GM23338 (cell line): ENCODE data around the gene CERS1. TPM values are rescaled to one million over a fixed set of nuclear protein-coding genes. Genes with fewer than 3 reads are reported as not detected.

Experiments used
- ATAC-seq: fragments of 200-7000 bp; cut with Tn5 transposase; 3 replicates; pipeline ENCODE4 v1.9.1; 2020
- DNase-seq: peaks from one replicate; pipeline ENCODE4 v3.0.0-alpha.2; 2015; ENCODE audit warnings: low spot score
- H2AFZ ChIP-seq: fragments of 200-600 bp; sonication (generic); 2 replicates; pipeline ENCODE4 v1.8.0; 2016; ENCODE audit warnings: antibody characterized with exemption, mild to moderate bottlenecking, moderate library complexity
- H3F3A ChIP-seq: fragments of 200-600 bp; sonication (generic); replicated peaks from 2 replicates; pipeline ENCODE4 v1.8.0; 2017; ENCODE audit warnings: antibody characterized with exemption, mixed run types, low read depth
- H3K27ac ChIP-seq: fragments of 200-600 bp; sonication (generic); 2 replicates; pipeline ENCODE4 v1.6.1; 2016; ENCODE audit warnings: low read depth
- H3K27me3 ChIP-seq: fragments of 200-600 bp; sonication (generic); 2 replicates; pipeline ENCODE4 v1.8.0; 2016; ENCODE audit warnings: mild to moderate bottlenecking, mixed run types, moderate library complexity; ENCODE audit not compliant: insufficient read depth
- H3K36me3 ChIP-seq: fragments of 200-600 bp; sonication (generic); 2 replicates; pipeline ENCODE4 v1.8.0; 2016; ENCODE audit warnings: mild to moderate bottlenecking; ENCODE audit not compliant: insufficient read depth
- H3K4me1 ChIP-seq: fragments of 200-600 bp; sonication (generic); 2 replicates; pipeline ENCODE4 v1.8.0; 2016; ENCODE audit warnings: mild to moderate bottlenecking, moderate library complexity; ENCODE audit not compliant: insufficient read depth
- H3K4me2 ChIP-seq: fragments of 200-600 bp; sonication (generic); 2 replicates; pipeline ENCODE4 v1.7.1; 2017; ENCODE audit warnings: mixed run types
- H3K4me3 ChIP-seq: fragments of 200-600 bp; sonication (generic); 2 replicates; pipeline ENCODE4 v1.6.1; 2016; ENCODE audit warnings: mixed run types
- H3K79me2 ChIP-seq: fragments of 200-600 bp; sonication (generic); replicated peaks from 2 replicates; pipeline ENCODE4 v1.8.0; 2017; ENCODE audit warnings: mild to moderate bottlenecking; ENCODE audit not compliant: insufficient read depth
- H3K9me2 ChIP-seq: fragments of 200-600 bp; sonication (generic); 2 replicates; pipeline ENCODE4 v1.8.0; 2017; ENCODE audit not compliant: insufficient read depth
- H4K20me1 ChIP-seq: fragments of 200-600 bp; sonication (generic); replicated peaks from 2 replicates; pipeline ENCODE4 v1.8.0; 2017; ENCODE audit warnings: mild to moderate bottlenecking; ENCODE audit not compliant: insufficient read depth
- H3K27ac Mint-ChIP-seq: 2 replicates; pipeline ENCODE4 v1.8.0; 2020; ENCODE audit warnings: inconsistent platforms, mild to moderate bottlenecking, moderate library complexity, mixed read lengths
- H3K27me3 Mint-ChIP-seq: 3 replicates; pipeline ENCODE4 v1.8.0; 2022; ENCODE audit warnings: low read depth, mild to moderate bottlenecking, moderate library complexity, mixed read lengths, inconsistent platforms; ENCODE audit not compliant: insufficient read depth, poor library complexity
- H3K36me3 Mint-ChIP-seq: 3 replicates; pipeline ENCODE4 v1.8.0; 2021; ENCODE audit warnings: low read depth, mild to moderate bottlenecking, inconsistent platforms, moderate library complexity, mixed read lengths
- H3K4me1 Mint-ChIP-seq: 3 replicates; pipeline ENCODE4 v1.8.0; 2020; ENCODE audit warnings: mild to moderate bottlenecking, inconsistent platforms, mixed read lengths
- H3K4me3 Mint-ChIP-seq: 3 replicates; pipeline ENCODE4 v1.8.0; 2021; ENCODE audit warnings: moderate library complexity, mild to moderate bottlenecking, inconsistent platforms, mixed read lengths
- H3K9me3 Mint-ChIP-seq: 3 replicates; pipeline ENCODE4 v1.8.0; 2020; ENCODE audit warnings: moderate library complexity, mild to moderate bottlenecking, inconsistent platforms, mixed read lengths
- CREB1 ChIP-seq: fragments of 250-450 bp; sonication (Bioruptor Pico); IDR thresholded peaks from 2 replicates; pipeline ENCODE4 v1.5.0; 2020; ENCODE audit warnings: low read depth, mild to moderate bottlenecking, moderate library complexity
- EZH2 ChIP-seq: fragments of 200-600 bp; sonication (generic); IDR thresholded peaks from one replicate; pipeline ENCODE4 v1.8.0; 2017; ENCODE audit warnings: antibody characterized with exemption, mild to moderate bottlenecking, low read depth; ENCODE audit not compliant: unreplicated experiment
- EZH2phosphoT487 ChIP-seq: fragments of 200-600 bp; sonication (generic); IDR thresholded peaks from one replicate; pipeline ENCODE4 v1.8.1; 2018; ENCODE audit warnings: antibody characterized with exemption; ENCODE audit not compliant: unreplicated experiment
- NANOG ChIP-seq: IDR thresholded peaks from 2 replicates; pipeline ENCODE4 v1.6.1; 2016; ENCODE audit warnings: antibody characterized with exemption, borderline replicate concordance
- POLR2AphosphoS5 ChIP-seq: IDR thresholded peaks from 2 replicates; pipeline ENCODE4 v1.6.1; 2016; ENCODE audit warnings: antibody characterized with exemption, low read depth
- REST ChIP-seq: IDR thresholded peaks from one replicate; pipeline ENCODE4 v1.6.1; 2018; ENCODE audit warnings: antibody characterized with exemption; ENCODE audit not compliant: unreplicated experiment
- ZNF114 ChIP-seq: fragments of 250-450 bp; sonication (Bioruptor Pico); IDR thresholded peaks from 2 replicates; pipeline ENCODE4 v1.5.0; 2020; ENCODE audit warnings: mild to moderate bottlenecking, moderate library complexity
- ZNF331 ChIP-seq: fragments of 250-450 bp; sonication (Bioruptor Pico); IDR thresholded peaks from 2 replicates; pipeline ENCODE4 v1.5.0; 2020; ENCODE audit warnings: low read depth, mild to moderate bottlenecking, moderate library complexity
- polyA plus RNA-seq: library from polyadenylated mRNA; unstranded; fragments of >200 nt; fragmentation: Nextera tagmentation; extraction: Ambion mirVana; gene quantifications from 2 replicates; pipeline ENCODE4 v1.2.1, GENCODE V29; 2016
- total RNA-seq: library from RNA; depleted of rRNA; stranded (reverse); fragments of >200 nt; shearing (Covaris generic); gene quantifications from 2 replicates; pipeline ENCODE4 v1.2.3, GENCODE V29; 2014
- TF ChIP-seq, protein P1 (sequence below): IDR thresholded peaks from 2 replicates; pipeline ENCODE4 v1.6.1; 2016; ENCODE audit warnings: antibody characterized with exemption

Gene CERS1
- total and polyA plus RNA-seq, 2 experiments from 2014 or later, result 11.1 to 12.2 TPM

DNA sequence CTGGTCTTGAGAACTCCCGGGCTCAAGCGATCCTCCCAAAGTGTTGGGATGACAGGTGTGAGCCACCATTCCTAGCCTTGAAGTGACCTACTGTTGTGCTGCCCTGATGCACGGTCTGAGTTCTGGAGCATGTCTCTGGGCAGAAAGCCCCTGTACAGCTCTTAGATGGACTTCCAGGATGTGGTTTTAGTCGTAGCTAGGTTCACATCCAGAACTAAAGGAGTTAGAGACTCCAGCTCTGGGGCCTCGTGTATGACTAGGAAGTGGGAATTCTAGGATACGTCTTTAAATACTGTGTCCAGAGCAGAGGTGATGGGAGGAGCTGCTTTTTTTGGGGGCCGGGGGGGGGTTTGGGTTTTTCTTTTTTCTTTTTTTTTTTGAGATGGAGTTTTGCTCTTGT is 52.0 kb downstream of the CERS1 start:
- no peak overlapping the region for H3K27ac ChIP-seq
- no peak for ATAC-seq
- no peak overlapping the region for H2AFZ ChIP-seq
- Mint-ChIP-seq H3K4me1 (peaks cover 33% of the 10 kb centered on the region), H3K27ac (no peak overlapping the region), H3K9me3 (no peaks in the 10 kb centered on the region; the same call in 2 of the 3 replicates), H3K36me3 (peaks cover 22% of the 10 kb centered on the region), H3K27me3 (peaks cover 7% of the 10 kb centered on the region), H3K4me3 (no peak overlapping the region)
- peaks cover 87% of the 10 kb centered on the region for H3K79me2 ChIP-seq
- H3K4me1 ChIP-seq, result peaks cover 15% of the 10 kb centered on the region
- no peak for DNase-seq
- peaks cover 72% of the 10 kb centered on the region for H4K20me1 ChIP-seq
- no peaks in the 10 kb centered on the region for H3K27me3 ChIP-seq
- H3K4me2 ChIP-seq, result no peak overlapping the region
- H3F3A ChIP-seq, result peaks cover 19% of the 10 kb centered on the region
- TF ChIP-seq REST (no peak), CREB1 (no peak), ZNF114 (no peak), POLR2AphosphoS5 (no peak), NANOG (no peak), EZH2phosphoT487 (no peak)
- H3K9me2 ChIP-seq, result no peaks in the 10 kb centered on the region
- no peak overlapping the region for H3K4me3 ChIP-seq
- H3K36me3 ChIP-seq, result peaks cover 13% of the 10 kb centered on the region

- peaks cover 16% of the 10 kb centered on the region; the same call in 2 of the 3 replicates for H3K36me3 Mint-ChIP-seq
- no peaks in the 10 kb centered on the region for H3K9me2 ChIP-seq
- no peak overlapping the region for H3K4me2 ChIP-seq
- DNase-seq (no peak), ATAC-seq (no peak)
- H3K79me2 ChIP-seq, result peaks cover 87% of the 10 kb centered on the region
- H3K27ac Mint-ChIP-seq, result no peak overlapping the region
- H2AFZ ChIP-seq, result no peak overlapping the region
- H3K4me1 ChIP-seq, result peaks cover 16% of the 10 kb centered on the region
- peaks cover 73% of the 10 kb centered on the region for H4K20me1 ChIP-seq
- H3K36me3 ChIP-seq, result 0 out of 2 replicates have a peak, but pooled peaks cover 3% of the 10 kb centered on the region
- H3K9me3 Mint-ChIP-seq, result no peaks in the 10 kb centered on the region; the same call in 2 of the 3 replicates
- H3K27me3 ChIP-seq, result no peaks in the 10 kb centered on the region
- peaks cover 35% of the 10 kb centered on the region for H3K4me1 Mint-ChIP-seq
- TF ChIP-seq ZNF114, result no peak
- TF ChIP-seq, protein P1, sequence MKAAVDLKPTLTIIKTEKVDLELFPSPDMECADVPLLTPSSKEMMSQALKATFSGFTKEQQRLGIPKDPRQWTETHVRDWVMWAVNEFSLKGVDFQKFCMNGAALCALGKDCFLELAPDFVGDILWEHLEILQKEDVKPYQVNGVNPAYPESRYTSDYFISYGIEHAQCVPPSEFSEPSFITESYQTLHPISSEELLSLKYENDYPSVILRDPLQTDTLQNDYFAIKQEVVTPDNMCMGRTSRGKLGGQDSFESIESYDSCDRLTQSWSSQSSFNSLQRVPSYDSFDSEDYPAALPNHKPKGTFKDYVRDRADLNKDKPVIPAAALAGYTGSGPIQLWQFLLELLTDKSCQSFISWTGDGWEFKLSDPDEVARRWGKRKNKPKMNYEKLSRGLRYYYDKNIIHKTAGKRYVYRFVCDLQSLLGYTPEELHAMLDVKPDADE, result no peak
- TF ChIP-seq EZH2, result no peak
- TF ChIP-seq ZNF331 (CRISPR knock-in tag), result no peak
- no peak overlapping the region for H3K27ac ChIP-seq
- peaks cover 7% of the 10 kb centered on the region for H3K27me3 Mint-ChIP-seq
- H3K4me3 ChIP-seq, result no peak overlapping the region
- H3K4me3 Mint-ChIP-seq, result no peak overlapping the region
- peaks cover 15% of the 10 kb centered on the region for H3F3A ChIP-seq
These were observed 53.8 kb downstream of the CERS1 start for GRCh38 chr19:18842166-18842565.
